HL-60 (cell line): ENCODE results near the gene STX8.

Experiments used
- DNase-seq, 2 experiments: peaks; one replicate each; pipeline ENCODE4 v3.0.0-alpha.2; 2010 to 2020; ENCODE audit warnings: low read depth in 1 of 2, low spot score in 1 of 2
- H3K27ac ChIP-seq: fragments of 250-450 bp; sonication (Bioruptor Pico); replicated peaks from 2 replicates; pipeline ENCODE4 v1.5.1; 2020; ENCODE audit warnings: mild to moderate bottlenecking, moderate library complexity
- H3K27me3 ChIP-seq: fragments of 250-450 bp; sonication (Bioruptor Pico); 2 replicates; pipeline ENCODE4 v1.5.1; 2021; ENCODE audit warnings: mild to moderate bottlenecking, moderate library complexity; ENCODE audit not compliant: insufficient read depth, poor library complexity, severe bottlenecking
- H3K4me3 ChIP-seq: replicated peaks from 2 replicates; pipeline ENCODE4 v1.5.1; 2011; ENCODE audit warnings: mild to moderate bottlenecking, control low read depth, low read length; ENCODE audit not compliant: insufficient read depth
- GABPA ChIP-seq: IDR thresholded peaks from 2 replicates; pipeline ENCODE4 v1.6.1; 2012; ENCODE audit warnings: low read depth
- POLR2AphosphoS5 ChIP-seq: IDR thresholded peaks from 2 replicates; pipeline ENCODE4 v1.6.1; 2012; ENCODE audit warnings: low read depth
- SPI1 ChIP-seq: IDR thresholded peaks from 2 replicates; pipeline ENCODE4 v1.6.1; 2012; ENCODE audit warnings: low read depth, mild to moderate bottlenecking, borderline replicate concordance
- TF ChIP-seq, protein P1 (sequence below): IDR thresholded peaks from 2 replicates; pipeline ENCODE4 v1.6.1; 2012; ENCODE audit warnings: low read depth; ENCODE audit not compliant: insufficient replicate concordance
- TF ChIP-seq, protein P2 (sequence below): IDR thresholded peaks from one replicate; pipeline ENCODE4 v1.5.1; 2011; ENCODE audit warnings: low read length, control low read depth, inconsistent platforms; ENCODE audit not compliant: insufficient read depth

Gene STX8

DNA sequence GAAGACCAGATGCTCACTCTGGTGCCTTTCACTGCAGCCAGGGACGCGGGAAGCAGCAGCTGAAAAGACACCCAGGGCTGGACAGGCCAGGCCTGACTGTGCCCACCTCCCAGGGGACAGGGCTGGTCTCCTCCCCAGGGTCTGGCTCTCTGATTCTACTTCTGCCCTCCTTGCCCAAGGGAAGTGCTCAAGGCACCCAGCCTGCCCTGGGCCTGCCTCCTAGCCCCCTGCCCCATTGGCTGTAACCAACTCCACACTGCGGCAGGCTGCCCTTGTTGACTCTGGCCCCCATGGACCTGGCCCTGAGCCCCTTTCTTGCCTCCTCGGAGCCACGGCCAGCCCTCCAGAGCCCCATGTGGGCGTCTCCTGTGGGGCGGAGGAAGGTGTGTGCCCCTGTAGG is 341.9 kb downstream of the STX8 start:
- Histone ChIP-seq H3K27ac (no peak overlapping the region), H3K4me3 (no peak overlapping the region), H3K27me3 (no peaks in the 10 kb centered on the region)
- TF ChIP-seq POLR2AphosphoS5: no peak
- TF ChIP-seq, protein P1, sequence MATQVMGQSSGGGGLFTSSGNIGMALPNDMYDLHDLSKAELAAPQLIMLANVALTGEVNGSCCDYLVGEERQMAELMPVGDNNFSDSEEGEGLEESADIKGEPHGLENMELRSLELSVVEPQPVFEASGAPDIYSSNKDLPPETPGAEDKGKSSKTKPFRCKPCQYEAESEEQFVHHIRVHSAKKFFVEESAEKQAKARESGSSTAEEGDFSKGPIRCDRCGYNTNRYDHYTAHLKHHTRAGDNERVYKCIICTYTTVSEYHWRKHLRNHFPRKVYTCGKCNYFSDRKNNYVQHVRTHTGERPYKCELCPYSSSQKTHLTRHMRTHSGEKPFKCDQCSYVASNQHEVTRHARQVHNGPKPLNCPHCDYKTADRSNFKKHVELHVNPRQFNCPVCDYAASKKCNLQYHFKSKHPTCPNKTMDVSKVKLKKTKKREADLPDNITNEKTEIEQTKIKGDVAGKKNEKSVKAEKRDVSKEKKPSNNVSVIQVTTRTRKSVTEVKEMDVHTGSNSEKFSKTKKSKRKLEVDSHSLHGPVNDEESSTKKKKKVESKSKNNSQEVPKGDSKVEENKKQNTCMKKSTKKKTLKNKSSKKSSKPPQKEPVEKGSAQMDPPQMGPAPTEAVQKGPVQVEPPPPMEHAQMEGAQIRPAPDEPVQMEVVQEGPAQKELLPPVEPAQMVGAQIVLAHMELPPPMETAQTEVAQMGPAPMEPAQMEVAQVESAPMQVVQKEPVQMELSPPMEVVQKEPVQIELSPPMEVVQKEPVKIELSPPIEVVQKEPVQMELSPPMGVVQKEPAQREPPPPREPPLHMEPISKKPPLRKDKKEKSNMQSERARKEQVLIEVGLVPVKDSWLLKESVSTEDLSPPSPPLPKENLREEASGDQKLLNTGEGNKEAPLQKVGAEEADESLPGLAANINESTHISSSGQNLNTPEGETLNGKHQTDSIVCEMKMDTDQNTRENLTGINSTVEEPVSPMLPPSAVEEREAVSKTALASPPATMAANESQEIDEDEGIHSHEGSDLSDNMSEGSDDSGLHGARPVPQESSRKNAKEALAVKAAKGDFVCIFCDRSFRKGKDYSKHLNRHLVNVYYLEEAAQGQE: no peak
- TF ChIP-seq GABPA: no peak
- TF ChIP-seq SPI1: no peak
- TF ChIP-seq, protein P2, sequence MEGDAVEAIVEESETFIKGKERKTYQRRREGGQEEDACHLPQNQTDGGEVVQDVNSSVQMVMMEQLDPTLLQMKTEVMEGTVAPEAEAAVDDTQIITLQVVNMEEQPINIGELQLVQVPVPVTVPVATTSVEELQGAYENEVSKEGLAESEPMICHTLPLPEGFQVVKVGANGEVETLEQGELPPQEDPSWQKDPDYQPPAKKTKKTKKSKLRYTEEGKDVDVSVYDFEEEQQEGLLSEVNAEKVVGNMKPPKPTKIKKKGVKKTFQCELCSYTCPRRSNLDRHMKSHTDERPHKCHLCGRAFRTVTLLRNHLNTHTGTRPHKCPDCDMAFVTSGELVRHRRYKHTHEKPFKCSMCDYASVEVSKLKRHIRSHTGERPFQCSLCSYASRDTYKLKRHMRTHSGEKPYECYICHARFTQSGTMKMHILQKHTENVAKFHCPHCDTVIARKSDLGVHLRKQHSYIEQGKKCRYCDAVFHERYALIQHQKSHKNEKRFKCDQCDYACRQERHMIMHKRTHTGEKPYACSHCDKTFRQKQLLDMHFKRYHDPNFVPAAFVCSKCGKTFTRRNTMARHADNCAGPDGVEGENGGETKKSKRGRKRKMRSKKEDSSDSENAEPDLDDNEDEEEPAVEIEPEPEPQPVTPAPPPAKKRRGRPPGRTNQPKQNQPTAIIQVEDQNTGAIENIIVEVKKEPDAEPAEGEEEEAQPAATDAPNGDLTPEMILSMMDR: no peak
- DNase-seq: no peak

DNA sequence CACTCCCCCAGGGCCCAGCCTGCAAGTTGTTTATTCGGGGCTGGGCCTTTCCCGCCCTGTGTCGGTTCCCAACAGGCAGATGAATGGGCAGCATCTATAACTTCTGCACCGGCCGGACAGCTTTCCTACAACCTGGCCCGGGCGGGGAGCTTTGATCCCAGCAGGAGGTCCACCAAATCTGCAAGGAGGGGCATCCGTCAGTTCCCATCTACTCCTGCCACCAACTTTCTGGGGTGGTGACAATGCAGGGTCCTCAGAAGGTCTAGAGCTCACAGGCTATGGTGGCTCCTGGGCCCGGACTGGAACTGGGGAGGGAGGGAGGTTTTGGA is 342.4 kb downstream of the STX8 start:
- H3K27me3 ChIP-seq: no peaks in the 10 kb centered on the region
- DNase-seq: no peak
- no peak overlapping the region for H3K27ac ChIP-seq
- H3K4me3 ChIP-seq: no peak overlapping the region
- TF ChIP-seq, protein P1: no peak
- no peak for TF ChIP-seq POLR2AphosphoS5
- TF ChIP-seq GABPA: no peak
- TF ChIP-seq SPI1: no peak
- TF ChIP-seq, protein P2: no peak

DNA sequence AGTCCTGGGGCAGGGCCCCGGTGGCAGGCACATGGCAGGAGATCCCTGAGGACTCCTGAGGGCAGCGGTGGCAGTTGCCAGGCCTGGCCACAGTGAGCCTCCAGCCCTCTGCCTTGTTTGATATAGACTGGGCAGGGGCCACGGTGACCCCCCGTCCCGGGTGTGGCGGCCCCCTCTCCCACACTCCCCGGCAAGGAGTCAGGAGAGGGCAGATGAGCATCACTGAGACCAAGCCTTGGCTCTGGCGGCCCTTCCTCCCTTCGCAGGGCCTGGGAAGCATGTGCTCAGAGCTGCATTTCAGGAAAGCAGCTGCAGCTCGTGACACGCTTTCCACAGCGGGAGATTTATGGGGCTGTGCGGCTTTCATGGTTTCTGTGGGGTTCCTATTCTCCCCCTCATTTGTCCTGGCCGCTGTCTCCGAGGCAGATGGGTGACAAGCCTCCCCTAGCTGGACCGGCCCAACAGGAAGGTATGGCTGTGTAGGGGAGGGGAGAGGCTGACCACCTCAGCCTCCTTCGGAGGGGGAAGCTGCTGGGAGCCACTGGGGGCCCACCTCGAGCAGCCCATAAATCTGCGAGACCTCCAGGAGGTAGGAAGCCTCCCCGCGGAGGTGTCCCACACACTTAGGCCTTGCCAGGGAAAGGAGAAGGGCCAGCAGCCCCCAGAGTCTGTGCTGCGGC is 342.9 kb downstream of the STX8 start:
- Histone ChIP-seq H3K27me3 (no peaks in the 10 kb centered on the region), H3K4me3 (no peak overlapping the region), H3K27ac (no peak overlapping the region)
- no peak for DNase-seq
- no peak for TF ChIP-seq POLR2AphosphoS5
- TF ChIP-seq, protein P1: no peak
- no peak for TF ChIP-seq SPI1
- TF ChIP-seq, protein P2: no peak
- no peak for TF ChIP-seq GABPA
